ENCODE data around the gene TMED10.

- TF ChIP-seq POLR2A (IDR thresholded peaks at IDR 0.05; ENCODE audit: low read depth, low read length) (no peak), TAF1 (IDR thresholded peaks at IDR 0.05; ENCODE audit: borderline replicate concordance, low read depth, low read length) (no peak), POLR2AphosphoS5 (IDR thresholded peaks at IDR 0.05; ENCODE audit: low read depth, low read length) (no peak)
These were observed 31.5 kb downstream of the TMED10 start for GRCh38 chr14:75144944-75145343.

Measured in GM12892 (cell line).